ENCODE measurements around the gene ZRSR2.

GRCh38 chrX:15869695-15870094 lies 79.4 kb downstream of the ZRSR2 start:
- TF ChIP-seq EZH2 (IDR thresholded peaks at IDR 0.05; ENCODE audit: borderline replicate concordance, low read length) (no peak), CTCF (conservative IDR thresholded peaks at IDR 0.05 in 1 of 2, IDR thresholded peaks at IDR 0.05 in 1 of 2; ENCODE audit: extremely low read depth in 1 of 2, insufficient read depth in 1 of 2, low read depth in 1 of 2, low read length in 2 of 2) (no peak)

All from mammary epithelial cell (primary cell).